ENCODE data around the gene S100A2.

Gene S100A2

DNA sequence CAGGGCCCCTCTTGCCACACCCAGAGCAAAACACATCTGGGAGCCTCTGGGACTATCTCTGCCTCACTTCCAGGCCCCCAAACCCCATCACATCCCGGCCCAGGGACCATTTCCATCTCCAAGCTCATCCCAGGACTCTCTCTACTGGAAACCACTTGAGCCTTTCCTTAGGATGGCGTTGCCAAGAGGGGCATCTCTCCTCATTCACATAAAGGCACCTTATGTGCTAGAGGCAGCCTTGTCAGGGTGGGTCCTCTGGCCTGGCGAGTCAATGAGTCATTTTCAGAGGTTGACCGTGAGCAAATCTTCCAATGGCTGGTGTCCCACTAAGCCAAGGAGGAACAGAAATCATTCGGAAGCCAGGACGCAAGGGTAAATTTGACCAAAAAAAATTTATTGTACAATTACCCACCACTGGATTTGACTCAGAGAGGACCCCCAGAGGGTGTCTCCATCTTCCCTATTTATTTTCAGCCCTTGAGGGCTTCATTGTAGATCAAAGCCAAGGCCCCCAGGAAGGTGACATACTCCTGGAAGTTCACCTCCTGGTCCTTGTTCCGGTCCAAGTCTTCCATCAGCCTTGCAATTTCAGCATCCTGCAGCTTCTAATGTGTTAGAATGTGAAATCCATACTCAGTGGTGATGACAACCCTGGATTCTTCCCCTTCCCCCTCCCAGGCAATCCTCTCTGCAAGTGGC, 31.3 kb downstream of the S100A2 start:
- 96% methylated on average over 5 of the region's 7 CpGs for WGBS (ENCODE audit: insufficient coverage)
- Histone ChIP-seq H3K4me3 (ENCODE audit: control insufficient read depth in 1 of 7, extremely low read depth in 1 of 7, insufficient read depth in 4 of 7, low read depth in 2 of 7, low read length in 6 of 7) (peak overlapping the region in 3 of 7 experiments; percentile 86 to 91 (median 89)), H3K36me3 (ENCODE audit: control insufficient read depth in 4 of 4, insufficient read depth in 4 of 4, low read length in 3 of 4) (peaks cover 0 to 5% (median 2%) of the 10 kb centered on the region in 4 experiments), H3K27ac (ENCODE audit: insufficient read depth in 1 of 2, low read depth in 1 of 2, low read length in 2 of 2, poor library complexity in 1 of 2, severe bottlenecking in 2 of 2) (no peak overlapping the region), H3K9me3 (ENCODE audit: control extremely low read depth in 1 of 5, control insufficient read depth in 4 of 5, insufficient read depth in 2 of 5, low read depth in 1 of 5, low read length in 4 of 5) (no peaks in the 10 kb centered on the region), H3K4me1 (ENCODE audit: control extremely low read depth in 1 of 4, control insufficient read depth in 4 of 4, insufficient read depth in 4 of 4, low read length in 3 of 4) (peaks cover 8 to 53% (median 43%) of the 10 kb centered on the region in 4 experiments), H3K27me3 (replicated peaks in 2 of 5; ENCODE audit: control insufficient read depth in 4 of 5, insufficient read depth in 5 of 5, low read length in 4 of 5) (no peaks in the 10 kb centered on the region)
- no peak for DNase-seq
- CTCF ChIA-PET, result interaction anchor here (1.2 to 7.1 kb wide), 15 partner anchors 9 to 97 kb away, joined by 3 to 169 read pairs (median 17); partner anchors contain the start of genes S100A14, S100A2 and S100A4
- POLR2A ChIA-PET, result interaction anchor here (1.0 to 2.0 kb wide), 3 partner anchors 11 to 34 kb away, joined by 4 to 10 read pairs (median 6); partner anchors contain the start of gene S100A4

DNA sequence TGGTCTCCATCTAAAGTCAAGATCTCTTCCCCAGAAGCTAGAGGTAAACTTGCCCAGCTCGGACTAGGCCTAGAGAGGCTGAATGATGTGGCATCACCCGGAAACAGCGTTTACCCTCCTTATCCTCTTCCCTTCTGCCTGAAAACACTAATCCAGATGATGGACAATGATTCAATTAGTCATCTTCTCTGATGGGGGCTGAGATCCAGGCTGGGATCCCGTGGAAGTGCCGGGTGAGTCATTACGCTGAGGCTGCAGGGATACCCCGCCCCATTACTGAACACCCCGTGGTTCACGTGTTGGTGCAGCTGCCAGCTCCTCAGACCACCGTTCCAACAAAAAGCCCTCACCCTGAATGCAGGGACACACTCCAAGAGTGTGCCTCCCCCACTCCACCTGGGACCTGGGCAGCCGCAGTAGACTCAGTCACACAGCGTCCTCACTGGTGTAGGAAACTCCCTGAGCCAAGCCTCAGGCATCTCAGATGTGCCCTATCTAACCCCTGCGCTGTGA, 31.9 kb downstream of the S100A2 start:
- no peaks in the 10 kb centered on the region for H3K27me3 ChIP-seq (replicated peaks in 2 of 5; ENCODE audit: control insufficient read depth in 4 of 5, insufficient read depth in 5 of 5, low read length in 4 of 5)
- H3K9me3 ChIP-seq (ENCODE audit: control extremely low read depth in 1 of 5, control insufficient read depth in 4 of 5, insufficient read depth in 2 of 5, low read depth in 1 of 5, low read length in 4 of 5), result no peaks in the 10 kb centered on the region
- ChIA-PET CTCF (interaction anchor here (0.7 to 7.1 kb wide), 22 partner anchors 9 to 233 kb away, joined by 3 to 169 read pairs (median 5); partner anchors contain the start of genes CHTOP, S100A1, S100A13 and S100A14), POLR2A (interaction anchor here (1.0 kb wide), 2 partner anchors 12 to 35 kb away, joined by 4 read pairs; partner anchors contain the start of gene S100A4)
- 88% methylated on average over 12 of the region's 13 CpGs for WGBS (ENCODE audit: insufficient coverage)
- no peak overlapping the region for H3K27ac ChIP-seq (ENCODE audit: insufficient read depth in 1 of 2, low read depth in 1 of 2, low read length in 2 of 2, poor library complexity in 1 of 2, severe bottlenecking in 2 of 2)
- DNase-seq, result peak in 1 of 3 donors; percentile 26
- peaks cover 8 to 53% (median 43%) of the 10 kb centered on the region in 4 experiments for H3K4me1 ChIP-seq (ENCODE audit: control extremely low read depth in 1 of 4, control insufficient read depth in 4 of 4, insufficient read depth in 4 of 4, low read length in 3 of 4)
- peaks cover 0 to 5% (median 2%) of the 10 kb centered on the region in 4 experiments for H3K36me3 ChIP-seq (ENCODE audit: control insufficient read depth in 4 of 4, insufficient read depth in 4 of 4, low read length in 3 of 4)
- H3K4me3 ChIP-seq (ENCODE audit: control insufficient read depth in 1 of 7, extremely low read depth in 1 of 7, insufficient read depth in 4 of 7, low read depth in 2 of 7, low read length in 6 of 7), result peak overlapping the region in 1 of 7 experiments; percentile 30

DNA sequence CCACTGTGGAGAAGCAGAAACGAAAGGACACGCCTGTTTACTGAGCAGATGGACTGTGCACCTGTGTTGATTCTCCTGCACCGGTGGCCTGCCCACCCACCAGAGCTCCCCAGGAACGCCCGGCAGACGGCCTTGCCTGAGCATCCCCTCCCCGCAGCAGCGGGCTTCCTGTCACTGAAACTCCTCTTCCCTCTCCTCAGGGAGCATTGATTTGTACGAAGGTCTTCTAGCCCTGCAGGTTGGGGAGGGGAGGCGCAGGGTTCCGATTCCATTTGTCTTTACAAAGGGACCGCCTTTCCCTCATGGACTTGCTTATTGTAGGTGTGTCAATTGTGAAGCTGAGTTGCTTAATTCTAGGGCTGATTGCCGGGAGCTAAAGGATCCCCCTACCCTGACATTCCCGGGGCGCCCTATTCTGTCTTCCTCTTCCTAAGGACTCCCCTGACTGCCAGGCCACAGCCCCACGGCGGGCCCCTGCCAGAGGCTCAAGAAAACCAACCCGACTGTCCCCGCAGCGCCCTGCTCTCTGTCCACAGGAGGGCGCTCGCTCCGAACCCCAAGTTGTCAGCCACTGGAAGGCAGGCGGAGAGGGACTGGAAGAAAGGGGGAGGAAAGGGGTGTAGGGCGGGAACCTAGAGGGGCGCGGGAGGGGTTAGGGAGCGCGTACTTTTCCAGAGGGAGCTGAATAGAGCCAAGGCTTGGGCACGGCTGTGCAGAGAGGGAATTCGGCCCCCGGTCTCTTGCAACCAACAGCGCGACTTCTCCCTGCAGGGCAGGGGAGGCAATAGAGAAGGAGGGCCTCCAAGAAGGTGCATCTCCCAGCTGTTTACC, 32.7 kb downstream of the S100A2 start:
- peak; percentile 79 to 84 (median 82) for DNase-seq
- CTCF ChIA-PET, result interaction anchor here (0.7 to 7.1 kb wide), 31 partner anchors 8 to 238 kb away, joined by 3 to 169 read pairs (median 5); partner anchors contain the start of genes CHTOP, S100A1, S100A13 and S100A14
- Histone ChIP-seq H3K36me3 (ENCODE audit: control insufficient read depth in 4 of 4, insufficient read depth in 4 of 4, low read length in 3 of 4) (peaks cover 0 to 5% (median 2%) of the 10 kb centered on the region in 4 experiments), H3K27me3 (replicated peaks in 2 of 5; ENCODE audit: control insufficient read depth in 4 of 5, insufficient read depth in 5 of 5, low read length in 4 of 5) (no peaks in the 10 kb centered on the region), H3K27ac (ENCODE audit: insufficient read depth in 1 of 2, low read depth in 1 of 2, low read length in 2 of 2, poor library complexity in 1 of 2, severe bottlenecking in 2 of 2) (no peak overlapping the region), H3K4me3 (ENCODE audit: control insufficient read depth in 1 of 7, extremely low read depth in 1 of 7, insufficient read depth in 4 of 7, low read depth in 2 of 7, low read length in 6 of 7) (peak overlapping the region in 2 of 7 experiments; percentile 30 to 46), H3K9me3 (ENCODE audit: control extremely low read depth in 1 of 5, control insufficient read depth in 4 of 5, insufficient read depth in 2 of 5, low read depth in 1 of 5, low read length in 4 of 5) (no peaks in the 10 kb centered on the region), H3K4me1 (ENCODE audit: control extremely low read depth in 1 of 4, control insufficient read depth in 4 of 4, insufficient read depth in 4 of 4, low read length in 3 of 4) (peaks cover 8 to 53% (median 43%) of the 10 kb centered on the region in 4 experiments)
- POLR2A ChIA-PET, result interaction anchor here (1.0 kb wide), 2 partner anchors 12 to 36 kb away, joined by 4 read pairs; partner anchors contain the start of gene S100A4
- WGBS (ENCODE audit: insufficient coverage), result 45% methylated on average over 23 of the region's 34 CpGs

DNA sequence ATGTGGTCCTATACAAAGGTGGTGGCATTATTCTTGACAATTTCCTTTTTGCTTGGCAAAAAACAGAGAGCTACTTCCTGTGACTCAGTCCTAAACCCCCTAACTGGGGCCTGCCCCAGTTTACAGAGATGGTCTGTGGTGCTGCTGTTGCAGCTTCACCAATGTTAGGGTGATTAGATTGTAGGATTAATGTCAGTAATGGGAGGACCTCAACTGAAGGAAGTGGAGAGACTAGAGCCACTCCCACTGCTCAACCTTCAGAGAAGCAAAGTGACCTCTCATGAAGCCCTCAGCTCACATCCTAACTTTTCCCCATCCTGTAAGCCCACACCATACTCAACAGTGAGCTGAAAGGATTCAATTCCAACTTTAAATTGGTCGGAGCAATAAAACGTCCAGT, 33.5 kb downstream of the S100A2 start:
- Histone ChIP-seq H3K27ac (ENCODE audit: insufficient read depth in 1 of 2, low read depth in 1 of 2, low read length in 2 of 2, poor library complexity in 1 of 2, severe bottlenecking in 2 of 2) (peak overlapping the region in 1 of 2 experiments; percentile 4), H3K4me1 (ENCODE audit: control extremely low read depth in 1 of 4, control insufficient read depth in 4 of 4, insufficient read depth in 4 of 4, low read length in 3 of 4) (peaks cover 8 to 53% (median 43%) of the 10 kb centered on the region in 4 experiments), H3K27me3 (replicated peaks in 2 of 5; ENCODE audit: control insufficient read depth in 4 of 5, insufficient read depth in 5 of 5, low read length in 4 of 5) (no peaks in the 10 kb centered on the region), H3K4me3 (ENCODE audit: control insufficient read depth in 1 of 7, extremely low read depth in 1 of 7, insufficient read depth in 4 of 7, low read depth in 2 of 7, low read length in 6 of 7) (no peak overlapping the region), H3K36me3 (ENCODE audit: control insufficient read depth in 4 of 4, insufficient read depth in 4 of 4, low read length in 3 of 4) (peaks cover 0 to 5% (median 2%) of the 10 kb centered on the region in 4 experiments), H3K9me3 (ENCODE audit: control extremely low read depth in 1 of 5, control insufficient read depth in 4 of 5, insufficient read depth in 2 of 5, low read depth in 1 of 5, low read length in 4 of 5) (no peaks in the 10 kb centered on the region)
- CTCF ChIA-PET, result interaction anchor here (0.7 to 7.1 kb wide), 21 partner anchors 9 to 239 kb away, joined by 3 to 169 read pairs (median 6); partner anchors contain the start of genes S100A1, S100A13, S100A14 and S100A2
- DNase-seq, result peak in 1 of 3 donors; percentile 24
- WGBS (ENCODE audit: insufficient coverage), result 94% methylated on average over 2 of the region's 2 CpGs
- POLR2A ChIA-PET, result no interaction called here

DNA sequence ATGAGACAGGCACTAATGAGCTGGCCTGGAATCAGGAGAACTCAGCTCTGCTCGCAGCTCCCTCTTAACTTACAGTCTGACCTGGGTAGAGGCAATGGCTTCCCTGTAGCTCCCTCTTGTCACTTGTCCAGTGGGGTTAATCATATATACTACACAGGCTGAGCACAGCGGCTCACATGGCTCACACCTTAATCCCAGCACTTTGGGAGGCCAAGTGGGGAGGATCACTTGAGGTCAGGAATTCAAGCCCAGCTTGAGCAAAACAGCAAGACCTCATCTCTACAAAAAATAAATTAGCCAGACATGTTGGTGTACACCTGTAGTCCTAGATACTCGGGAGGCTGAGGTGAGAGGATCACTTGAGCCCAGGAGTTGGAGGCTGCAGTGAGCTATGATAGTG, 34.0 kb downstream of the S100A2 start:
- CTCF ChIA-PET, result interaction anchor here (0.6 to 7.1 kb wide), 18 partner anchors 9 to 239 kb away, joined by 3 to 169 read pairs (median 8); partner anchors contain the start of genes S100A1, S100A13, S100A14 and S100A2
- Histone ChIP-seq H3K9me3 (ENCODE audit: control extremely low read depth in 1 of 5, control insufficient read depth in 4 of 5, insufficient read depth in 2 of 5, low read depth in 1 of 5, low read length in 4 of 5) (no peaks in the 10 kb centered on the region), H3K36me3 (ENCODE audit: control insufficient read depth in 4 of 4, insufficient read depth in 4 of 4, low read length in 3 of 4) (peaks cover 0 to 5% (median 2%) of the 10 kb centered on the region in 4 experiments), H3K27ac (ENCODE audit: insufficient read depth in 1 of 2, low read depth in 1 of 2, low read length in 2 of 2, poor library complexity in 1 of 2, severe bottlenecking in 2 of 2) (peak overlapping the region in 1 of 2 experiments; percentile 4), H3K4me1 (ENCODE audit: control extremely low read depth in 1 of 4, control insufficient read depth in 4 of 4, insufficient read depth in 4 of 4, low read length in 3 of 4) (peaks cover 8 to 53% (median 38%) of the 10 kb centered on the region in 4 experiments), H3K27me3 (replicated peaks in 2 of 5; ENCODE audit: control insufficient read depth in 4 of 5, insufficient read depth in 5 of 5, low read length in 4 of 5) (no peaks in the 10 kb centered on the region), H3K4me3 (ENCODE audit: control insufficient read depth in 1 of 7, extremely low read depth in 1 of 7, insufficient read depth in 4 of 7, low read depth in 2 of 7, low read length in 6 of 7) (no peak overlapping the region)
- 100% methylated on average over 2 of the region's 3 CpGs for WGBS (ENCODE audit: insufficient coverage)
- no peak for DNase-seq
- POLR2A ChIA-PET, result no interaction called here

DNA sequence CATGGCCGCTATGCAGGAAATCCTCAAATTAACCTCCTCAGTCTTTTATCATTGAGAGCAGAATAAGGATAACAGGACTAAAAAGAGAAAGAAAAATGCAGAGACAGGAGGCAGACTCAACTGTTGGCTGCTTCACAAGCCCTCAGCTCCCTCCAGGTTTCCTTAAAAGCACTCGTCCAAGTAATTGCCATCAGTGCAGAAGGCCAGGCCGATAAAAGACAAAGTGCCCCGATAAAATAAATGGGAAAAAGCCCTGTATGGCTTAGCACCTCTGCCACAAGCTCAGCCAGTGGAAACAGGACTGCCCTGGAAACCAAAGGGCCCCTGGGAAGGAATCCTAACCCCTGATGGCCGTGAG, 38.0 kb downstream of the S100A2 start:
- Histone ChIP-seq H3K36me3 (ENCODE audit: control insufficient read depth in 4 of 4, insufficient read depth in 4 of 4, low read length in 3 of 4) (no peaks in the 10 kb centered on the region), H3K9me3 (ENCODE audit: control extremely low read depth in 1 of 5, control insufficient read depth in 4 of 5, insufficient read depth in 2 of 5, low read depth in 1 of 5, low read length in 4 of 5) (no peaks in the 10 kb centered on the region), H3K27ac (ENCODE audit: insufficient read depth in 1 of 2, low read depth in 1 of 2, low read length in 2 of 2, poor library complexity in 1 of 2, severe bottlenecking in 2 of 2) (no peak overlapping the region), H3K4me1 (ENCODE audit: control extremely low read depth in 1 of 4, control insufficient read depth in 4 of 4, insufficient read depth in 4 of 4, low read length in 3 of 4) (peaks cover 8 to 29% (median 13%) of the 10 kb centered on the region in 4 experiments), H3K27me3 (replicated peaks in 2 of 5; ENCODE audit: control insufficient read depth in 4 of 5, insufficient read depth in 5 of 5, low read length in 4 of 5) (no peaks in the 10 kb centered on the region), H3K4me3 (ENCODE audit: control insufficient read depth in 1 of 7, extremely low read depth in 1 of 7, insufficient read depth in 4 of 7, low read depth in 2 of 7, low read length in 6 of 7) (no peak overlapping the region)
- WGBS (ENCODE audit: insufficient coverage), result 100% methylated on average over 3 of the region's 5 CpGs
- DNase-seq, result no peak
- ChIA-PET POLR2A (no interaction called here), CTCF (interaction anchor here (1.0 to 4.2 kb wide), 7 partner anchors 8 to 89 kb away, joined by 3 to 22 read pairs (median 6); partner anchors contain the start of gene S100A6)
